SK-N-SH treated with all-trans-retinoic acid at 6 μM for 48 hours (cell line): ENCODE results near the gene HHATL.

Experiments used
- ATAC-seq: fragments of 200-7000 bp; cut with Tn5 transposase; 3 replicates; pipeline ENCODE4 v1.9.1; 2020; ENCODE audit warnings: mild to moderate bottlenecking, moderate library complexity
- ARNTL ChIP-seq: fragments of 450-650 bp; formaldehyde crosslinking; IDR thresholded peaks from 2 replicates; pipeline ENCODE4 v1.5.0; 2020; ENCODE audit warnings: low read depth, mild to moderate bottlenecking, moderate library complexity, borderline replicate concordance
- BACH2 ChIP-seq: fragments of 250-450 bp; sonication (Bioruptor Pico); IDR thresholded peaks from 2 replicates; pipeline ENCODE4 v1.9.0; 2021; ENCODE audit warnings: mild to moderate bottlenecking, borderline replicate concordance
- CREB5 ChIP-seq: fragments of 250-450 bp; sonication (Bioruptor Pico); IDR thresholded peaks from 2 replicates; pipeline ENCODE4 v1.5.1; 2020; ENCODE audit warnings: low read depth, mild to moderate bottlenecking, moderate library complexity
- CSDC2 ChIP-seq: fragments of 250-450 bp; sonication (Bioruptor Pico); IDR thresholded peaks from 2 replicates; pipeline ENCODE4 v1.5.0; 2020; ENCODE audit warnings: mild to moderate bottlenecking, moderate library complexity
- CSRNP3 ChIP-seq: fragments of 250-450 bp; sonication (Bioruptor Pico); IDR thresholded peaks from 2 replicates; pipeline ENCODE4 v1.5.1; 2021; ENCODE audit warnings: mild to moderate bottlenecking, moderate library complexity
- ESRRG ChIP-seq: fragments of 250-450 bp; sonication (Bioruptor Pico); IDR thresholded peaks from 2 replicates; pipeline ENCODE4 v1.6.1; 2021; ENCODE audit warnings: mild to moderate bottlenecking
- GLIS3 ChIP-seq: fragments of 250-450 bp; sonication (Bioruptor Pico); IDR thresholded peaks from 2 replicates; pipeline ENCODE4 v1.5.0; 2020; ENCODE audit warnings: mild to moderate bottlenecking, moderate library complexity
- ISL1 ChIP-seq: fragments of 250-450 bp; sonication (Bioruptor Pico); IDR thresholded peaks from 2 replicates; pipeline ENCODE4 v2.1.2; 2022; ENCODE audit warnings: mild to moderate bottlenecking, moderate library complexity
- PATZ1 ChIP-seq: fragments of 250-450 bp; sonication (Bioruptor Pico); IDR thresholded peaks from 2 replicates; pipeline ENCODE4 v1.8.0; 2020; ENCODE audit warnings: mild to moderate bottlenecking, moderate library complexity, borderline replicate concordance
- POU6F1 ChIP-seq: fragments of 250-450 bp; sonication (Bioruptor Pico); IDR thresholded peaks from 2 replicates; pipeline ENCODE4 v1.8.0; 2021; ENCODE audit warnings: low read depth, mild to moderate bottlenecking, moderate library complexity, borderline replicate concordance
- TOX ChIP-seq: fragments of 250-450 bp; sonication (Bioruptor Pico); IDR thresholded peaks from 2 replicates; pipeline ENCODE4 v1.8.0; 2021; ENCODE audit warnings: mild to moderate bottlenecking, moderate library complexity, borderline replicate concordance
- ZFP3 ChIP-seq: fragments of 250-450 bp; sonication (Bioruptor Pico); IDR thresholded peaks from 2 replicates; pipeline ENCODE4 v1.5.0; 2020; ENCODE audit warnings: mild to moderate bottlenecking, moderate library complexity
- ZFP30 ChIP-seq: fragments of 450-650 bp; formaldehyde crosslinking; IDR thresholded peaks from 2 replicates; pipeline ENCODE4 v1.5.0; 2022; ENCODE audit warnings: mild to moderate bottlenecking, moderate library complexity
- ZNF565 ChIP-seq: fragments of 450-650 bp; formaldehyde crosslinking; conservative IDR thresholded peaks from 2 replicates; pipeline ENCODE4 v1.5.0; 2020; ENCODE audit warnings: low read depth, mild to moderate bottlenecking, moderate library complexity
- ZNF70 ChIP-seq: fragments of 450-650 bp; formaldehyde crosslinking; IDR thresholded peaks from 2 replicates; pipeline ENCODE4 v1.5.0; 2020; ENCODE audit warnings: mild to moderate bottlenecking, moderate library complexity
- ZNF8 ChIP-seq: fragments of 450-650 bp; formaldehyde crosslinking; IDR thresholded peaks from 2 replicates; pipeline ENCODE4 v1.5.0; 2020; ENCODE audit warnings: mild to moderate bottlenecking, moderate library complexity

HHATL gene

GRCh38 chr3:42661593-42662022, 41.0 kb downstream of the HHATL start:
- no peak for ATAC-seq
- no peak for TF ChIP-seq CSDC2 (CRISPR knock-in tag)
- TF ChIP-seq ESRRG (CRISPR knock-in tag) = no peak
- no peak for TF ChIP-seq ARNTL (CRISPR knock-in tag)
- no peak for TF ChIP-seq PATZ1 (CRISPR knock-in tag)
- no peak for TF ChIP-seq ZNF8 (CRISPR knock-in tag)
- TF ChIP-seq BACH2 (CRISPR knock-in tag) = no peak
- TF ChIP-seq ZFP3 (CRISPR knock-in tag) = no peak
- no peak for TF ChIP-seq ZNF565 (CRISPR knock-in tag)
- no peak for TF ChIP-seq ZNF70
- TF ChIP-seq ISL1 (CRISPR knock-in tag) = no peak
- TF ChIP-seq CSRNP3 (CRISPR knock-in tag) = no peak
- no peak for TF ChIP-seq GLIS3 (CRISPR knock-in tag)
- no peak for TF ChIP-seq ZFP30
- TF ChIP-seq POU6F1 = no peak

- TF ChIP-seq TOX = no peak
- TF ChIP-seq ZFP3 (CRISPR knock-in tag) = no peak
- no peak for ATAC-seq
These were observed 41.7 kb downstream of the HHATL start for GRCh38 chr3:42660898-42661297.

- ATAC-seq = no peak
These were observed 42.4 kb downstream of the HHATL start for GRCh38 chr3:42660131-42660715.

More at GRCh38 chr3:42660131-42660715, 42.4 kb downstream of the HHATL start:
- TF ChIP-seq ZFP3 (CRISPR knock-in tag) (no peak), ESRRG (CRISPR knock-in tag) (no peak), BACH2 (CRISPR knock-in tag) (no peak), CSDC2 (CRISPR knock-in tag) (no peak), CREB5 (no peak), POU6F1 (no peak), ISL1 (CRISPR knock-in tag) (no peak)
- TF ChIP-seq, all 23 proteins: peak for 0
